T1000 (cell line): ENCODE data around the gene RNF31.

ENCODE experiments used
- DNase-seq: peaks from one replicate; lab custom pipeline; 2025; ENCODE audit warnings: mixed read lengths; lab: John Stamatoyannopoulos, UW

The RNF31 gene

GRCh38 chr14:24116128-24116814, 31.0 kb upstream of the RNF31 start:
- no peak for DNase-seq

DNA sequence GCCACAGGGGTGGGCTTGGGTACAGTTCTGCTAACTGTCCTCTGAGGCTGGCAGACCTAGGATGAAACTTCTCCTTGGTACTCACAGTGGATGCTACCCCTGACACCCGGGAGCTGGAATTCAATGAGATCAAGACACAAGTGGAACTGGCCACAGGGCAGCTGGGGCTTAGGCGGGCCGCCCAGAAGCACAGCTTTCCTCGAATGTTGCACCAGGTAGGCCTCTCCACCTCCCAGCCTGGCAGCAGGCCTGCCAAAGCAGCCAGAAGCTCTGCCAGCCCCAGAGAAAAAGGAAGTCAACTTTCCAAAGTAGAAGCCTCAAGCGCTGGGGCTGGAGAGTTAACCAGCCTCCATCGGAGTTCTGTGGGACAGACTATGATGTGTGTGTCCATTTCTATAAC, 30.1 kb upstream of the RNF31 start:
- DNase-seq = no peak

GRCh38 chr14:24119691-24120090, 27.6 kb upstream of the RNF31 start:
- DNase-seq = no peak

DNA sequence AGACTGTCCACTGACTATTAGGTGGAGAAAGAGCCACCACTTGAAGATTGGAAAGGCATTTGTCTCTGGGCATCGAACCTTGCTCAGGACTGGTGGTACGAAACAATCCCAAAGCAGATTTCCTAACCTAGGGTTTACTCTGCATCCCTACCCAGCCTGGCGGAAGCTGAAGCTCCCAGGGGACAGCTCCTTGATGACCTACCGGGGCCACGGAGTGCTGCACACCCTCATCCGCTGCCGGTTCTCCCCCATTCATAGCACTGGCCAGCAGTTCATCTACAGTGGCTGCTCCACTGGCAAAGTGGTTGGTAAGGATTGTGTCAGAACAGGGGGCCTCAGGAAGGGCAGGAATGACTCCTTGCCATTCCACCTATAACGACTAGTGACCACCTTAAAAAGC, 26.1 kb upstream of the RNF31 start:
- DNase-seq = no peak

DNA sequence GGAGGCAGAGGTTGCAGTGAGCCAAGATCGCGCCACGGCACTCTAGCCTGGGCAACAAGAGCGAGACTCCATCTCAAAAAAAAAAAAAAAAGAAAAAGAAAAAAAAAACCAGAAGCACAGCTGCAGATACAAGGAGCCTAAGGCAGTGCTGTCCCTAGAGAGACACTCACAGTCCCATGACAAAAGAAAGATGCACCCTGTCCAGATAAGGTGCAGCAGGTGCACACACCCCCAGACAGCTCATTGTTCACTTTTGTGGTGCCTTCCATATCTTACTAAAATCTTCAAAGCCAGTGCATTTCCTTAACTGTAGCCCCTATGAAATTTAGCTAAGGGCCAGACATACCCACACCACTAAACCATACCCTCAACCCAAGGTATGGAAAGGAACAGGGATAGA, 24.9 kb upstream of the RNF31 start:
- no peak for DNase-seq

GRCh38 chr14:24122898-24123297, 24.4 kb upstream of the RNF31 start:
- DNase-seq = no peak

DNA sequence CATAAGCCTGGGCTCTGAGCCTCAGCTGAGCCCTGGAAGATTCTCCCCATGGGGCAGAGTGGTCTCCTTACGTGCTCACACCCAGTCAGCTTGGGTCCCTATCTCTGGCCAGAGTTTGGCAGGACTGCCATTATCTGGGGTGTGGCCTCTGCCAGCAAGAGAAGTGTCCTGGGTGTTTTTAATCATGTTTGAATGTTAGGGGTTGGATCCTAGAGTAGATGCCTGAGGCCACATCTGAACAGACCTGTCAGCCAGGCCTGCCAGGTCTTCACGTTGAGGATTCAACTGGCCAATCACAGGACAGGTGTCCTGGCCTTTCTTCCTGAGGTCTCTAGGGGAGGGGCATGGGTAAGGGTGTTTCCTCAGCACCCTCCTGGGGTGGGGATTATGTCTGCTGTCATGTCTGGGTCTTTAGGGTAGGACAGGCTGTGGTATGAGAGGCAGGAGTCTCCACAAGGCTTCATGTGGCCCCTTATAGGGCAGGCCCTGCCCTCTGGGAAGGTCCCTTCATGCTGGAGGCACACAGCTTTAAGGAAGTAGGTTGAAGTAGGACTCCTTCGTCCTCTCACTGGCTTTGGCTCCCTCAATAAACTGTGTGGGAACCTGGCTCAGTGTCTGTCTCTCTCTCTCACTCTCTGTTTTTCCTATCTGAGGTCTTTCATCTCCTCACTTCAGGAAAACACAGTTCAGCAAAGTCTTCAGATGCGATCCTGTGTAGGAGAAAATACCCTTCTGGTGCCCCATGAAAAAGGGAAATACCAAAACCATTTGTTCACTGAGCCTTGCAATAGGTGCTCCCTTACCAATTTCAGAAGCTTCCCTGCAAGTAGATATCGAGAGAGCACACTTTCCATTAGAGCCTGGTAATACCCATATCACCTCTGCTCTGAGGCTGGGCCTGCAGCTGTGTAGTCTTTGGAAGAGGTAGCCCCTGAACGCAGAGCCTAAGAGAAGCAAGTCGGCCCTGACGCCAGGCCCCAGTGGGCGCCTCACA, 23.6 kb upstream of the RNF31 start:
- DNase-seq = no peak

DNA sequence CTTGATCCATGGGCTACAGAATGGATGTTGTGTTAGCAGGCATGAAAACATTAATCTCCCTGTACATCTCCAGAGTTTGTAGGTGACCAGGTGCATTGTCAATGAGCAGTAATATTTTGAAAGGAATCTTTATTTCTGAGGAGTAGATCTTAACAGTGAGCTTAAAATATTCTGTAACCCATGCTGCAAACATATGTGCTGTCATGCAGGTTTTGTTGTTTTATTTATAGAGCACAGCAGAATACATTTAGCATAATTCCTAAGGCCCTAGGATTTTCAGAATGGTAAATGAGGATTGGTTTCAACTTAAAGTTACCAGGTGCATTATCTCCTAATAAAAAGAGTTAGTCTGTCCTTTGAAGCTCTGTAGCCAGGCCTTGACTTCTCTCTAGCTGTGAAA, 20.4 kb upstream of the RNF31 start:
- no peak for DNase-seq

DNA sequence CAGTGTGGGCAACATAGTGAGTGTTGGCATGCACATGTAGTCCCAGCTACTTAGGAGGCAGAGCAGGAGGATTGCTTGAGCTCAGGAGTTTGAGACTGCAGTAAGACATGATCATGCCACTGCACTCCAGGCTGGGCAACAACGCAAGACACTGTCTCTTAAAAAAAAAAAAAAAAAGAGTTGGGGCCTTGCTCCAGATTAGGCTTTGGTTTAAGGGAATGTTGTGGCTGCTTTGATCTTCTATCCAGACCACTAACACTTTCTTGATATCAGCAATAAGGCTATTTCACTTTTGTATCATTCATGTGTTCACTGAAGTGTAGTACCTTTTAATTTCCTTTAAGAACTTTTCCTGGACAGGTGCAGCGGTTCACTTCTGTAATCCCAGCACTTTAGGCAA, 19.6 kb upstream of the RNF31 start:
- DNase-seq = no peak

DNA sequence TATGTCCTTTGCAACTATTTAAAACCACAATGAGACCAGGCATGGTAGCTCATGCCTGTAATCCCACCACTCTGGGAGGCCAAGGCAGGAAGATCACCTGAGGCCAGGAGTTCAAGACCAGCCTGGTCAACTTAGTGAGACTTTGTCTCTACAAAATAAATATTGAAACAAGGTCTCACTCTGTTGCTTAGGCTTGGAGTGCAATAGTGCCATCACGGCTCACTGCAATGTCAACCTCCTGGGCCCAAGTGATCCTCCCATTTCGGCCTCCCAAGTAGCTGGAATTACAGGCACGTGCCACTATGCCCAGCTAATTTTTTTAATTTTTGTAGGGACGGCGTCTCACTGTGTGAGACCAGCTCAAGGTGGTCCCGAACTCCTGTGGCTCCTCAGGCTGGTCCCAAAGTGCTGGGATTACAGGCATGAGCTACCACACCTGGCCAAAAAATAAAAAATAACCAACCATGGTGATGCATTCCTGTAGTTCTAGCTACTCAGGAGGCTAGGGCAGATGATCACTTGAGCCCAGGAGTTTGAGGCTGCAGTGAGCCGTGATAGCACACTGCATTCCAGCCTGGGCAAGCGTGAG, 17.8 kb upstream of the RNF31 start:
- no peak for DNase-seq

- DNase-seq = no peak
Observed at GRCh38 chr14:24130380-24130716, 16.9 kb upstream of the RNF31 start, which contains the start of gene FITM1. Gene FITM1 (plus strand): TSS chr14:24130659. CDS start chr14:24131564, 905 bp downstream.

GRCh38 chr14:24130717-24131548, 16.4 kb upstream of the RNF31 start:
- no peak for DNase-seq

DNA sequence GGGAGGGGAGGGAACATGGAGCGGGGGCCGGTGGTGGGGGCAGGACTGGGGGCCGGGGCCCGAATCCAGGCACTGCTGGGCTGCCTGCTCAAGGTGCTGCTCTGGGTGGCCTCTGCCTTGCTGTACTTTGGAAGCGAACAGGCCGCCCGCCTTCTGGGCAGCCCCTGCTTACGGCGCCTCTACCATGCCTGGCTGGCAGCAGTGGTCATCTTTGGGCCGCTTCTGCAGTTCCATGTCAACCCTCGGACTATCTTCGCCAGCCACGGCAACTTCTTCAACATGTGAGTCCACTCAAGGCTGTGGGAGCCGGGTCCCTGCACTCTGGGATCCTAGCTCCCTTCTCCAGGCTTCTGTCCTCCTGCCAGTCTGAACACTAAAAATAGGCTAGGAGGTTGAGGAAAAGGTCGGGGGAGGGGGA, 15.7 kb upstream of the RNF31 start:
- no peak for DNase-seq

DNA sequence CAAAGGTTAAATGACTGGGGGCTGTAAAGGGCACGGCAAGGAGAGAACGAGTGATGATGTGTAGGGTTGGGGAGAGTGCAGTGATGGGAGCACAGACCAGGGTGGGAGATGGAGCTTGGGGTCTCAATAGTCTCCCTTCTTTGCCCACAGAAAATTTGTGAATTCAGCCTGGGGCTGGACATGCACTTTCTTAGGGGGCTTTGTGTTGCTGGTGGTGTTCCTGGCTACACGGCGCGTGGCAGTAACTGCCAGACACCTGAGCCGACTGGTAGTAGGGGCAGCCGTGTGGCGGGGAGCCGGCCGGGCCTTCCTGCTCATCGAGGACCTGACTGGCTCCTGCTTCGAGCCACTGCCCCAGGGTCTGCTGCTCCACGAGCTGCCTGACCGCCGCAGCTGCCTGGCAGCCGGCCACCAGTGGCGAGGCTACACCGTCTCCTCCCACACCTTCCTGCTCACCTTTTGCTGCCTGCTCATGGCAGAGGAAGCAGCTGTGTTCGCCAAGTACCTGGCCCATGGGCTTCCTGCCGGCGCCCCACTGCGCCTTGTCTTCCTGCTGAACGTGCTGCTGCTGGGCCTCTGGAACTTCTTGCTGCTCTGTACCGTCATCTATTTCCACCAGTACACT, 15.1 kb upstream of the RNF31 start:
- DNase-seq = no peak

GRCh38 chr14:24132976-24133375, 14.3 kb upstream of the RNF31 start:
- DNase-seq = no peak

DNA sequence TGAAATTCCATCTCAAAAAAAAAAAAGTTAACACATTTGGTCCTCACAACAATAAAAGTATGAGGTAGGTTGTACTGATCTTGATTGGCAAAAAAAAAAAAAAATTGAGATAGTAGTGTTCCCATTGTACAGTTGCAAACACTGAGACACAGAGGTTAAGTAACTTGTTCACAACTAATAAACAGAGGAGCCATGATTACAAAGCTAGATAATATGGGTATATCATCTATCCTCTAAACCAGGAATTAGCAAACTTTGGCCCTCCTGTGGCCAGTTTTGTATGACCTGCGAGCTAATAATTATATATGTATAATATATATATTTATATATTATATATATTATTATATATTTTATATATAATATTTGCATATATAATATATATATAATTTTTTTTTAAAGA, 13.6 kb upstream of the RNF31 start:
- no peak for DNase-seq

- no peak for DNase-seq
Observed at GRCh38 chr14:24135584-24135833, 11.8 kb upstream of the RNF31 start.

DNA sequence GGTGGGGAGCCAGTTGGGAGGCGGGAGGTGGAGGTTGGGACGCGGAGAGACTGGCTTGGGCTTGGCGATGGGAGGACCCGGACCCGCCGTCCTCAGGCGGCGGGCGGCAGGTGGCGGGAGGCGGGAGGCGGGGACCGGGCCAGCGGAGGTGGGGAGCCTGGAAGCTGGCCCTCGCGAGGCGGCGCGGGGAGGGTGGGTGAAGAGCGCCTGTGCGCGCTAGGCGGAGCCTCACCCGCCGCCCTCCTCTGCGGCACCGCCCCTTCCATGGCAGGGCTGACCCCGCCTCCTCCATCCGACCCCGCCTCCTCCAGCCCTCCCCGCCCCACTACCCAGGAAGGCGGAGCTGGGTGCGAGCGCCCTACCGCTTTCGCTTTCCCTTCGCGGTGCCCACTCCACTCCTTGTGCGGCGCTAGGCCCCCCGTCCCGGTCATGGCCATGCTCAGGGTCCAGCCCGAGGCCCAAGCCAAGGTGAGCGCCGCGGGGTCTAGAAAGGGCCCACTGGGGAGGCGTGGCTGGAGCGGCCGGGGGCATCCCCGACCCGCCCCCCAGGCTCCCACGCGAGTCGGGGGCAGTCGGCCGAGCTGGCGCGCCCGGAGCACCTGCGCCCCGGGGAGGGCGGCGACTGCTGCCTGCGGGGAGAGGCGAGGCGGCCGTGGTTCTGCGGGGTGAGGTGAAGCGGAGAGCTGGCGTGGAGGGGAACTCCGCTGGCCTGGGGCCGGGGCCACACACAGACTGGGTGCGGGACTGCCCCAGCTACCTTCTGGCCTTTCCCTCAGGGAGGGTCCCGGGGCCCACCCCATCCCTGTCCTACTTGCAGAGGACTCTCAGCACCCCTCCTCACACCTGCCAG, 11.2 kb upstream of the RNF31 start, which contains the start of gene PSME1:
Gene PSME1, plus strand, starts transcription at position 361 of the 850 bp plus-strand sequence. Its CDS starts 69 bp downstream, at position 430.
- peak; percentile 79 for DNase-seq

DNA sequence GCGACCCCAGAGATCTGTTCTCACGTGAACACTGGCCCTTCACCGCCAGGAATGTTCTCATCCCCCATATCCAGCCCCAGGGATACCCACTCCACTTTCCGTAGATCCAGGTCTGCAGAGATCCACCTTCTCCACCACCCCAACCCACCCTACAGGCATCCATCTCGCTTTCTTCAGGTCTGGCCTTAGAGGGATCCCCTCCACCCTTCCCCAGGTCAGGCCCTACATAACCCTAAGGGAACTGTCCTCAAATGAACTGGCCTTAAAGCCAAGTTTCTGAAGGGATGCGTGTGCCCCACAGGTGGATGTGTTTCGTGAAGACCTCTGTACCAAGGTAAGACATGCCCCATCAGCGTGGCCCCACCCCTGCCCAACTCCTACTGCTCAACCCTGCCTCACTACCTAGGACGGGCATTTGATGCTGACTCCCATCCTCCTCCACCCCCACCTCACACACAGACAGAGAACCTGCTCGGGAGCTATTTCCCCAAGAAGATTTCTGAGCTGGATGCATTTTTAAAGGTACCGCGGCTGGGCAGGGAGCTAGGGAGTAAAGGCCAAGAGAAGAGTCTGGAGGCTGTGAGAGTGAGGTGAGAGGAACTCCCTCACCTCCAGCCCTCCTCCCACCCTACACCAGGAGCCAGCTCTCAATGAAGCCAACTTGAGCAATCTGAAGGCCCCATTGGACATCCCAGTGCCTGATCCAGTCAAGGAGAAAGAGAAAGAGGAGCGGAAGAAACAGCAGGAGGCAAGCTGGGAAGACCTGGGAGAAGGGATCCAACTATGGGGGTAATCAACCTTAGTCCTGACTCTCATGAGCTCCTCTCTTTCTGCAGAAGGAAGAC, 10.4 kb upstream of the RNF31 start:
- no peak for DNase-seq
